DMS153 (cell line): ENCODE data around the gene MGAT4B.
A peak's percentile ranks its signal among the peaks of the same experiment; 100 is the strongest.

Experiments used
- DNase-seq: peaks from one replicate; lab custom pipeline; 2025; lab: John Stamatoyannopoulos, UW

The MGAT4B gene

GRCh38 chr5:179768326-179769085, 38.2 kb downstream of the MGAT4B start:
- DNase-seq = no peak

- no peak for DNase-seq
Observed at GRCh38 chr5:179767496-179768100, 39.1 kb downstream of the MGAT4B start.

- DNase-seq = no peak
Observed at GRCh38 chr5:179766726-179767455, 39.8 kb downstream of the MGAT4B start.

GRCh38 chr5:179766021-179766725, 40.5 kb downstream of the MGAT4B start:
- DNase-seq = no peak

- DNase-seq = no peak
Observed at GRCh38 chr5:179765400-179765799, 41.3 kb downstream of the MGAT4B start.

GRCh38 chr5:179764056-179764455, 42.6 kb downstream of the MGAT4B start:
- no peak for DNase-seq

GRCh38 chr5:179763215-179763945, 43.3 kb downstream of the MGAT4B start:
- peak; percentile 2 for DNase-seq

- no peak for DNase-seq
Observed at GRCh38 chr5:179762781-179763176, 43.9 kb downstream of the MGAT4B start.

- DNase-seq = peak; percentile 1
Observed at GRCh38 chr5:179762079-179762780, 44.4 kb downstream of the MGAT4B start.

- no peak for DNase-seq
Observed at GRCh38 chr5:179759581-179760551, 46.8 kb downstream of the MGAT4B start.

GRCh38 chr5:179758955-179759354, 47.7 kb downstream of the MGAT4B start:
- DNase-seq = no peak

GRCh38 chr5:179755022-179755421, 51.6 kb downstream of the MGAT4B start:
- DNase-seq = no peak

- DNase-seq = no peak
Observed at GRCh38 chr5:179753971-179754370, 52.7 kb downstream of the MGAT4B start.

- no peak for DNase-seq
Observed at GRCh38 chr5:179749857-179750508, 56.7 kb downstream of the MGAT4B start.

GRCh38 chr5:179747811-179748210, 58.9 kb downstream of the MGAT4B start:
- no peak for DNase-seq
